HG03442 (cell line): ENCODE data around the gene TMPRSS13.
"Not testable (repeated sequence)": the region's sequence is repeated elsewhere in the genome, so short reads cannot be mapped to it uniquely, and the experiment has no call there.

ENCODE experiments used
- ATAC-seq: cut with Tn5 transposase; IDR thresholded peaks from one replicate; pipeline ENCODE4 v1.9.1; 2021; ENCODE audit warnings: mild to moderate bottlenecking, moderate library complexity; ENCODE audit not compliant: unreplicated experiment

The TMPRSS13 gene

GRCh38 chr11:117950993-117951961 is 22.1 kb upstream of the TMPRSS13 start:
- no peak for ATAC-seq

GRCh38 chr11:117950301-117950700 is 21.1 kb upstream of the TMPRSS13 start:
- no peak for ATAC-seq

DNA sequence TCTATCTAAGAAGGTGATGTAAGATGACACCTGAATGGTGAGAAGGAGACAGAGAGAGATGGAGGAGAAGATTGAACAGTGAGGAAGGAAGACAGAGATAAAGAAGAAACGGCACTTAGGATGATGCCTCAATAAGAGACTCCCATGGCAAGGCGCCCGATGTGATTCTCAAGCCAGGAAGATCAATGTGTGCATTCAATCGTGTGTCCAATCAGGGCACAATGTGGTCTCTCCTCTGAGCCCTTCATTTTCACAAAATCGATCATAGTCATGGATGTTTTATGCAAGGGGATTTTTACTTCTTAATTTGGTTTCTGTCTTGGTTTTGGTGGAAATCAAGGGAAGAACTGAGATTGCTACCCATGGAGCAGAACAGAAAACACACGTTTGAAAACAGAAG is 19.9 kb upstream of the TMPRSS13 start:
- ATAC-seq: no peak

- ATAC-seq: not testable (repeated sequence)
Measured at GRCh38 chr11:117948466-117948865, 19.3 kb upstream of the TMPRSS13 start.

DNA sequence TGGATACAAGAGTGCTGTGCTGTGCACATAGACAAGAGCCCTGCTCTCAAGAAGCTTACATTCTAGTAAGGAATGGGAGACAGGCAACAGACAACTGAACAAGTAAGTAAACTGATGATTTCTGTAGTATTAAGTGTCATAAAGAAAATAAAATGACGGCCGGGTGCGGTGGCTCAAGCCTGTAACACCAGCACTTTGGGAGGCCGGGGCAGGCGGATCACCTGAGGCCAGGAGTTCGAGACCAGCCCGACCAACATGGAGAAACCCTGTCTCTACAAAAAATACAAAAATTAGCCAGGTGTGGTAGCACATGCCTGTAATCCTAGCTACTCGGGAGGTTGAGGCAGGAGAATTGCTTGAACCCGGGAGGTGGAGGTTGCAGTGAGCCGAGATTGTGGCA is 18.5 kb upstream of the TMPRSS13 start:
- ATAC-seq: not testable (repeated sequence)

DNA sequence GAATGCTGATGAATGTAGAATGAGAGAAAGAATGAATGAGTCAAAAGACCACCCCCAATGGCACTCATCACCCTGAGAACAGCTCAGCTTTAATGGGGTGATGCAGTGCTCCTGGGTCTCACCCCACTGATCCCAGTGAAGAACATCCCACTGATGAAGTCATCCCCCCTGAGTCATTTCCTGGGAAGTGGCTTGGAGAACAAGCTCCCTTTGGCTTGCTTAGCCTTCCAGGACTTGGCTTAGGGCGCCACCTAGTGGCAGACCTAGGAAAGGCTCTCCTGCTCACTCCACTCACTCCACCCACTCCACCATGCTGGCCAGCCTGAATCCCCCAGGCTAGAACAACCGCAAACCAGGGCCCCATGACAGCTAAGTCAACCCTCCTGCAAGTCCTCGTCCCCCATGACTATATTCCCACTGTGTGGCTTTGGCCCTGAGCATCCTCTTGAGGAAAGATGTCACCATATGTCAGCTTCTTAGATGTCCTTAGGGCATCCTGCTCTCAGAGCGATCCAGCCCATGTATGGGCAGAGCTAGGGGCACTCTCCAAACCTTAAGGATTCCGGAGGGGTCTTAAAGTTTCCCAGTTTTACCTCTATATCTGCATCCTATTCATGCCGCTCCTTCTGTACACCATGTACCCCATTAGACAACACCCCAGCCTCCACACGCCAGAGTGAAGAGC is 17.8 kb upstream of the TMPRSS13 start:
- ATAC-seq: peak; percentile 38

DNA sequence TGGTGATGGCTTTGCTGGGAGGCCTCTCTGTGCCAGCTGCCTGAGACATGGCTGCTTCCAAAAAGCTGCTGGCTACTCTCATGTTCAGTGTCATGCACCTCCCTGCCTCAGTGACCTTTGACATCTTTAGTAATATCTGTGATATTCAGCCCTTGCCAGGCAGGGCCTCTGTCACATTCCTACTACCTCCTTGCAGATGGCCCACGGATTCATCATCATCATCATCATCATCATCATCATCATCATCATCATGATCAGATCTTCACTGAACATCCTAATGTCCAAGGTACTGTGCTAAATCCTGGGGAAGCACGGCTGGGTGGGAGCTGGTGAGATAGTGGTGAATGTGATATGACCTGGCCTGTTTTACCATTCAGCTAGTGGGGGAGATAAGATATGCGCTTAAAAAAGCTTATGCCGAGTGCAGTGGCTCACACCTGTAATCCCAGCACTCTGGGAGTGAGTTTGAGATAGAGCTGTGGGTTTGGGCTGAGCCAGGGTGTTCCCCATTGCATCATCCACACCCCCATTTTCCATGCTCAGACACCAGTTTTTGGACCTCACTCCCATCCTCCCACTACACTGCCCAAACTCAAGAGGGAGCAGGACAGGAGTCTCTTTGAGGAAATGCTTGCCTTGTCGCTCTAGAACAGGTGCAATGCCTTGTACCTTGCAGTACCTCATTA is 17.1 kb upstream of the TMPRSS13 start:
- ATAC-seq: no peak

GRCh38 chr11:117945047-117945810 is 16.0 kb upstream of the TMPRSS13 start:
- ATAC-seq: no peak

- ATAC-seq: no peak
Measured at GRCh38 chr11:117944554-117944953, 15.4 kb upstream of the TMPRSS13 start.

- no peak for ATAC-seq
Measured at GRCh38 chr11:117941976-117942654, 12.9 kb upstream of the TMPRSS13 start.

DNA sequence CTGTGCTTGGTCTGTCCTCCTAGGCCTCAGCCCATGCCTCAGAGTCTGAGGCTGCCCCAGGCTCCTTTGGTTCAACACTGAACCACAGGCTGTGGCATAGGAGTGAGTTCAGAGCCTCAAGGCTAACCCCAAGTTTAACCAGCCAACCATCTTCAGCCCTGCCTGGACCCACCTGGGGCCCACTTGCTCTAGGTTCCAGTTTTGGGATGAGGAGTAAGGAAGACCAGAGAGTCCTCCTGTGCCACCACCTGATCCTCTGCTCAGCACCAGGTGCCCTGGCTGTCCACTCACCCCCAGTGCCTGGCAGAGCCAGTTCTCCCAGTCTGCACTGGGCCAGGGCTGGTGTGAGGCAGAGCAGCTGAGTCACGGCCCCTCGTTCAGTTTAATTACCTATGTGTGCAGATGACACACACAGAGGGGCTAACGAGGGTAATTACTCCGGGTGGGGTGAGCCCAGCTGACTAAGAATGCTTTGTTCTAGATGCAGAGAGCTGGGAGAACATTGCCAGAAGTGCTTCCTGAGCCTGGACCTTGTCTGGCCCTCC is 12.0 kb upstream of the TMPRSS13 start:
- no peak for ATAC-seq

DNA sequence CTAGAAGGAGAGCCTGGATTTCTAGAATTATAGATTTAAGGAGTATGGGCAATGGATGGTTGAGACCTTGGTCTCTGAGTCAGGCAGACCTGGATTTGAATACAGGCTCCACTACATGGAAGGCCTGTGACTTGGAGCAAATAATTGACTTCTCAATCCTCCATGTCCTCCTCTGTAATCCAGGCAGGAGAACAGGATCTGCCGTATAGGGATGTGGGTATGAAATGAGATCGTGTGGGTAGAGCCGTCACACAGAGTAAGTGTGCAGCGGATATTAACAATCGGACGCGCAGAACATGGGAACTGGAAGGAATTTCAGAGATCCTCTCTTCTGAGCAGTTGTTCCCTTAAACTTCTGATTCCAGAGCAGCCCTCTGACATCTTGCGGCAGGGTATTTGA is 11.5 kb upstream of the TMPRSS13 start:
- no peak for ATAC-seq

- no peak for ATAC-seq
Measured at GRCh38 chr11:117936973-117937372, 7.8 kb upstream of the TMPRSS13 start.

- no peak for ATAC-seq
Measured at GRCh38 chr11:117934526-117935307, 5.5 kb upstream of the TMPRSS13 start.

DNA sequence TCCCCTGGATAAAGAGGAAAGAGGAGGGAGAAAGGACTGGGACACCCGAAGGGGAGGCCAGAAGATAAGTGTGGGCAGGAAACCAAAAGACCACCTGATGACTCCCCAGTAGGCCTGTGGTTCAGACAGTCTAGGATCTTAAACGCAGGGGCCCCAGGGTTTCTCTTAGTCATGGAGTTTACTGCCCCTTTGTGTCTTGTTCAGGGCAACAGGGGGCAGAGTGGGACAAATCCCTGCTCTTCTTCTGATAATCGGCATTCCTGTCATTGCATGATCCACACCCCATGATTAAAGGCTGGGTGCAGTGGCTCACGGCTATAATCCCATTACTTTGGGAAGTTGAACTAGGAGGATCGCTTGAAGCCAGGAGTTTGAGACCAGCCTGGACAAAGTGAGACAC is 4.7 kb upstream of the TMPRSS13 start:
- ATAC-seq: no peak

DNA sequence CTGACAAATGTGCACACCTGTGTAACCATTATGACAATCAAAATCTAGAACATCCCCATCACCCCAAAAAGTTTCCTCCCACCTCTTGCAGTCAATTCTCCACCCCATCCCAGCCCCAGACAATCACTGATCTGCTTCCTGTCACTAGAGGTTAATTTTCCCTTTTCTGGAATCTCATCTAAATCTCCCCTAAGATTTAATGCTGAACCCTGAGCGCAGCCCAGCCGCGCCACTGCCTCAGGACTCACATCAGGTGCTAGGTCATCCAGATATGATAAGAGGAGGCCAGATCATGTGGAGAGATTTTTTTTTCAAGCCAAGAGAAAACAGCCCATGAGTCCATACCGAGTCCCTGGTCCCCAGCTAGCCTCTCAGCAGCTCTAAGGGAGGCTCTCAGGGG is 4.3 kb upstream of the TMPRSS13 start:
- no peak for ATAC-seq

DNA sequence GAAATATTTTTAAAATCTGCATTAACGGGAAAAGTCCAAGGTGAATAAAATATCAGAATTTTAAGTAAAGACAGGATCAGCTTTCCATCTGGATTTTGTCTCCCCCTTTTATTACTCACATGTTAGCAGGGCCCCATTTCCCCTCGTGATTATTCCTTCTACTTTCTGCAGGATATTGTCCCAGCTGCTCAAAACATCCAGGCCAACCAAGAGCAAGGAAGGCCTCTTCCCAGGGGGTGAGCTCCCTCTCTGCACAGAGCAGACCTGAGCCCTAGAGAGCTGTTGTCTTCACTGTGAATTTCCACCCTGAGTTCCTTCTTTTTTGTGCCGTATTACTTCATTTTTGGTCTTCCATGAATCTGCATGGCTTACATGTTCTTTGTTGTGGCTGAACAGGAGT is 3.7 kb upstream of the TMPRSS13 start:
- no peak for ATAC-seq

GRCh38 chr11:117932426-117932825 is 3.2 kb upstream of the TMPRSS13 start:
- no peak for ATAC-seq

GRCh38 chr11:117931971-117932370 is 2.8 kb upstream of the TMPRSS13 start:
- no peak for ATAC-seq
